K562 (cell line): ENCODE measurements around the gene AAGAB. TPM values are rescaled to one million over a fixed set of nuclear protein-coding genes. Genes with fewer than 3 reads are reported as not detected.

ENCODE experiments used
- ARHGAP35 ChIP-seq: fragments of 450-650 bp; IDR thresholded peaks from 2 replicates; pipeline ENCODE4 v1.6.1; 2018; ENCODE audit not compliant: partially characterized antibody
- DMBX1 ChIP-seq: fragments of 250-450 bp; sonication (Bioruptor Pico); IDR thresholded peaks from 2 replicates; pipeline ENCODE4 v1.8.0; 2022; ENCODE audit warnings: inconsistent platforms, mild to moderate bottlenecking, moderate library complexity, borderline replicate concordance
- HDAC2 ChIP-seq: fragments of 450-650 bp; IDR thresholded peaks from 2 replicates; pipeline ENCODE4 v1.6.1; 2016; ENCODE audit warnings: mild to moderate bottlenecking
- HDAC3 ChIP-seq: fragments of 450-650 bp; IDR thresholded peaks from 2 replicates; pipeline ENCODE4 v1.6.1; 2018; ENCODE audit warnings: borderline replicate concordance, mild to moderate bottlenecking, moderate library complexity; ENCODE audit not compliant: partially characterized antibody
- SMAD1 ChIP-seq: fragments of 150-350 bp; IDR thresholded peaks from 2 replicates; pipeline ENCODE4 v1.6.1; 2014; ENCODE audit warnings: low read length, low read depth; ENCODE audit not compliant: partially characterized antibody
- SMARCC2 ChIP-seq: fragments of 450-650 bp; IDR thresholded peaks from 2 replicates; pipeline ENCODE4 v1.6.1; 2017; ENCODE audit warnings: antibody characterized with exemption, moderate library complexity, mild to moderate bottlenecking, low read depth
- TAF7 ChIP-seq: fragments of 450-650 bp; IDR thresholded peaks from 2 replicates; pipeline ENCODE4 v1.6.1; 2016; ENCODE audit warnings: missing genetic modification characterization, missing compliant biosample characterization
- TARDBP ChIP-seq: fragments of 450-650 bp; IDR thresholded peaks from 2 replicates; pipeline ENCODE4 v1.6.1; 2016
- TRIM28 ChIP-seq: fragments of 450-650 bp; IDR thresholded peaks from 2 replicates; pipeline ENCODE4 v1.6.1; 2017
- ZNF253 ChIP-seq: fragments of 250-450 bp; sonication (Bioruptor Pico); conservative IDR thresholded peaks from 2 replicates; pipeline ENCODE4 v1.6.1; 2021; ENCODE audit warnings: mild to moderate bottlenecking
- ZNF282 ChIP-seq: sonication (generic); formaldehyde crosslinking; IDR thresholded peaks from 2 replicates; pipeline ENCODE4 v1.8.1; 2023; ENCODE audit warnings: missing genetic modification reagents
- ZNF384 ChIP-seq: IDR thresholded peaks from 2 replicates; pipeline ENCODE4 v1.6.1; 2012; ENCODE audit warnings: low read depth, low read length, improper control_type of control experiment
- ZNF436 ChIP-seq: fragments of 250-450, 450-650 bp; sonication (Bioruptor Pico); formaldehyde crosslinking; IDR thresholded peaks from 2 replicates; pipeline ENCODE4 v1.7.0; 2020; ENCODE audit warnings: mild to moderate bottlenecking
- ZNF561 ChIP-seq: fragments of 450-650 bp; formaldehyde crosslinking; conservative IDR thresholded peaks from 2 replicates; pipeline ENCODE4 v1.4.0; 2020; ENCODE audit warnings: mild to moderate bottlenecking, moderate library complexity
- ZNF584 ChIP-seq: fragments of 200-800 bp; sonication (Bioruptor generic); IDR thresholded peaks from 2 replicates; pipeline ENCODE4 v1.6.1; 2016; ENCODE audit warnings: low read depth, mild to moderate bottlenecking, missing genetic modification characterization, missing compliant biosample characterization
- ZNF699 ChIP-seq: fragments of 250-450 bp; sonication (Bioruptor Pico); IDR thresholded peaks from 2 replicates; pipeline ENCODE4 v1.8.0; 2021; ENCODE audit warnings: mild to moderate bottlenecking, moderate library complexity; ENCODE audit not compliant: insufficient replicate concordance
- polyA plus RNA-seq, 8 experiments: library from polyadenylated mRNA; depleted of rRNA in 4 of 8; stranded (reverse) in 5 of 8; unstranded in 3 of 8; fragments of >200 nt; fragmentation: Nextera tagmentation in 2 of 8; fragmentation: Illumina TruSeq in 1 of 8; extraction: Ambion mirVana in 2 of 8; extraction: Trizol in 1 of 8; gene quantifications; 2 replicates each; pipeline versions ENCODE4 v1.2.1 to v1.2.3, GENCODE V29; 2011 to 2014; ENCODE audit warnings: inconsistent platforms in 1 of 8, missing spikeins in 1 of 8
- total RNA-seq, 7 experiments: library from RNA; depleted of rRNA in 6 of 7; stranded (reverse); fragments of >200 nt in 6 of 7; fragmentation: Illumina TruSeq in 2 of 7; extraction: Trizol in 2 of 7; gene quantifications; 2 replicates each; pipeline versions ENCODE4 v1.2.1 to v1.2.3, GENCODE V29; 2011 to 2021; ENCODE audit warnings: low replicate concordance in 1 of 7
- TF ChIP-seq, protein P1 (sequence below): sonication (generic); formaldehyde crosslinking; IDR thresholded peaks from 2 replicates; pipeline ENCODE4 v1.8.0; 2023; ENCODE audit warnings: mild to moderate bottlenecking, missing genetic modification reagents
- TF ChIP-seq, protein P2 (sequence below): sonication (generic); formaldehyde crosslinking; IDR thresholded peaks from 2 replicates; pipeline ENCODE4 v1.8.1; 2023; ENCODE audit warnings: mild to moderate bottlenecking, missing genetic modification reagents
- TF ChIP-seq, protein P3 (sequence below), 2 experiments: fragments of 450-650 bp; IDR thresholded peaks; 2 replicates each; pipeline ENCODE4 v1.6.1; 2018; ENCODE audit warnings: mild to moderate bottlenecking in 2 of 2, low read depth in 1 of 2; ENCODE audit not compliant: partially characterized antibody in 2 of 2
- TF ChIP-seq, protein P4 (sequence below), 2 experiments: fragments of 450-650 bp; conservative IDR thresholded peaks; 2 replicates each; pipeline ENCODE4 v1.6.1; 2017; ENCODE audit warnings: mild to moderate bottlenecking in 2 of 2, moderate library complexity in 2 of 2

Gene AAGAB
- total and polyA plus RNA-seq, 9 of the 15 experiments (the other 6 are each of a cell fraction or from before 2014, with no cell fraction given): 17.8 to 109 (median 58.3) TPM

DNA sequence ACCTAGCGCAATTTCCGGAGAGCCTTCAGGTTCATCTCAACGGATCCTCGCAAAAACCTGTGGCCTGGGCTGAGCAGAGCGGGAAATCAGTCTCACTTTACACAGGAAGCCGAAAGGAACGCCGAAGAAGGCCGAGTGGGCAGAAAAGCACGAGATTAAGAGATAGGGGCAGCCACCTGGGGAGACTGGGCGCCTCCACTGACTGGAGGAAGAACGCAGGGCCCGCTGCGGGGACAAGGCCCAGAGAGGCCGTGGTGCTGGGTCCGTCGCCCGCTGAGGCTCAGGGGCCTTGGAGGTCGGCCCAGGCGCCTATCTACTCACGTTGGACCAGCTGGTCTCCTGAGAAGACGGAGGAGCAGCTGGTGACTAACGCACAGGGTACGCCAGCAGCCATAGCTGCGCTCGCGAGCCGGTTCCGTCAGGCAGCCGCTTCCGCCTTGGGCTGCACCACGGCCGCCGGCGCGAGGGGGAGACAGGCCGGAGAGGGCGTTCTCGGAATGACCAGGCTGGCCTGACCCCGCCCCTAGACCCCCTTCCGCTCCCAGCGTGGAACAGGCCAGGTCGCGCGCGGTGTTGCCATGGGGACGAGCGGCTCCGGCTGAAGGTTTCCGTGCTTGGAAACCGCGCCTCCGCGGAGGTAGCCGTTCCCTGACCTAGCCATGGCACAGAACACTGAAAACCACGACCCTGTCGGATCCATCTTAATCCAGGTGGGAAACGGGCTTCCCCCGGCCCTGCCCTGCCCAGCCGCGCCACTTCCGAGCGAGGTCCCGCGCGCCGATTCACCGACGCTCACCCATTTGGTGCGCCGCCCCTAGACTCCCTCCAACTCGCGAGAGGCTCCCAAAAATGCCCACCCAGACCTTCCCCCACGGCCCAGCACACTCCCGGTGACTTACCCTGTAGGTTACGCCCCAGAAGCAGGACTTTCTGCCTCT lies at the start of gene AAGAB, which contains the start of gene IQCH (continued):
- TF ChIP-seq ZNF561 (CRISPR knock-in tag): no peak
- no peak for TF ChIP-seq ZNF436
- no peak for TF ChIP-seq ZNF699
- TF ChIP-seq, protein P1, sequence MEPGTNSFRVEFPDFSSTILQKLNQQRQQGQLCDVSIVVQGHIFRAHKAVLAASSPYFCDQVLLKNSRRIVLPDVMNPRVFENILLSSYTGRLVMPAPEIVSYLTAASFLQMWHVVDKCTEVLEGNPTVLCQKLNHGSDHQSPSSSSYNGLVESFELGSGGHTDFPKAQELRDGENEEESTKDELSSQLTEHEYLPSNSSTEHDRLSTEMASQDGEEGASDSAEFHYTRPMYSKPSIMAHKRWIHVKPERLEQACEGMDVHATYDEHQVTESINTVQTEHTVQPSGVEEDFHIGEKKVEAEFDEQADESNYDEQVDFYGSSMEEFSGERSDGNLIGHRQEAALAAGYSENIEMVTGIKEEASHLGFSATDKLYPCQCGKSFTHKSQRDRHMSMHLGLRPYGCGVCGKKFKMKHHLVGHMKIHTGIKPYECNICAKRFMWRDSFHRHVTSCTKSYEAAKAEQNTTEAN (CRISPR knock-in tag): no peak
- TF ChIP-seq, protein P2, sequence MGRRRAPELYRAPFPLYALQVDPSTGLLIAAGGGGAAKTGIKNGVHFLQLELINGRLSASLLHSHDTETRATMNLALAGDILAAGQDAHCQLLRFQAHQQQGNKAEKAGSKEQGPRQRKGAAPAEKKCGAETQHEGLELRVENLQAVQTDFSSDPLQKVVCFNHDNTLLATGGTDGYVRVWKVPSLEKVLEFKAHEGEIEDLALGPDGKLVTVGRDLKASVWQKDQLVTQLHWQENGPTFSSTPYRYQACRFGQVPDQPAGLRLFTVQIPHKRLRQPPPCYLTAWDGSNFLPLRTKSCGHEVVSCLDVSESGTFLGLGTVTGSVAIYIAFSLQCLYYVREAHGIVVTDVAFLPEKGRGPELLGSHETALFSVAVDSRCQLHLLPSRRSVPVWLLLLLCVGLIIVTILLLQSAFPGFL (CRISPR knock-in tag): no peak
- TF ChIP-seq, protein P3, sequence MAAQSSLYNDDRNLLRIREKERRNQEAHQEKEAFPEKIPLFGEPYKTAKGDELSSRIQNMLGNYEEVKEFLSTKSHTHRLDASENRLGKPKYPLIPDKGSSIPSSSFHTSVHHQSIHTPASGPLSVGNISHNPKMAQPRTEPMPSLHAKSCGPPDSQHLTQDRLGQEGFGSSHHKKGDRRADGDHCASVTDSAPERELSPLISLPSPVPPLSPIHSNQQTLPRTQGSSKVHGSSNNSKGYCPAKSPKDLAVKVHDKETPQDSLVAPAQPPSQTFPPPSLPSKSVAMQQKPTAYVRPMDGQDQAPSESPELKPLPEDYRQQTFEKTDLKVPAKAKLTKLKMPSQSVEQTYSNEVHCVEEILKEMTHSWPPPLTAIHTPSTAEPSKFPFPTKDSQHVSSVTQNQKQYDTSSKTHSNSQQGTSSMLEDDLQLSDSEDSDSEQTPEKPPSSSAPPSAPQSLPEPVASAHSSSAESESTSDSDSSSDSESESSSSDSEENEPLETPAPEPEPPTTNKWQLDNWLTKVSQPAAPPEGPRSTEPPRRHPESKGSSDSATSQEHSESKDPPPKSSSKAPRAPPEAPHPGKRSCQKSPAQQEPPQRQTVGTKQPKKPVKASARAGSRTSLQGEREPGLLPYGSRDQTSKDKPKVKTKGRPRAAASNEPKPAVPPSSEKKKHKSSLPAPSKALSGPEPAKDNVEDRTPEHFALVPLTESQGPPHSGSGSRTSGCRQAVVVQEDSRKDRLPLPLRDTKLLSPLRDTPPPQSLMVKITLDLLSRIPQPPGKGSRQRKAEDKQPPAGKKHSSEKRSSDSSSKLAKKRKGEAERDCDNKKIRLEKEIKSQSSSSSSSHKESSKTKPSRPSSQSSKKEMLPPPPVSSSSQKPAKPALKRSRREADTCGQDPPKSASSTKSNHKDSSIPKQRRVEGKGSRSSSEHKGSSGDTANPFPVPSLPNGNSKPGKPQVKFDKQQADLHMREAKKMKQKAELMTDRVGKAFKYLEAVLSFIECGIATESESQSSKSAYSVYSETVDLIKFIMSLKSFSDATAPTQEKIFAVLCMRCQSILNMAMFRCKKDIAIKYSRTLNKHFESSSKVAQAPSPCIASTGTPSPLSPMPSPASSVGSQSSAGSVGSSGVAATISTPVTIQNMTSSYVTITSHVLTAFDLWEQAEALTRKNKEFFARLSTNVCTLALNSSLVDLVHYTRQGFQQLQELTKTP (IDR thresholded peaks at IDR 0.05; ENCODE audit: low read depth in 1 of 2, partially characterized antibody in 2 of 2): no peak
- TF ChIP-seq SMAD1: peak; percentile 31
- TF ChIP-seq TARDBP: peak; percentile 60; the same call in 1 of the 2 replicates
- TF ChIP-seq ARHGAP35: no peak
- peak; percentile 48 for TF ChIP-seq HDAC3
- peak; percentile 24; the same call in 1 of the 2 replicates for TF ChIP-seq ZNF384
- no peak for TF ChIP-seq DMBX1 (CRISPR knock-in tag)
- no peak for TF ChIP-seq ZNF584 (CRISPR knock-in tag)
- TF ChIP-seq TRIM28: no peak
- TF ChIP-seq TAF7 (tag): peak; percentile 89
- TF ChIP-seq ZNF282 (CRISPR knock-in tag): no peak
- TF ChIP-seq, protein P4, sequence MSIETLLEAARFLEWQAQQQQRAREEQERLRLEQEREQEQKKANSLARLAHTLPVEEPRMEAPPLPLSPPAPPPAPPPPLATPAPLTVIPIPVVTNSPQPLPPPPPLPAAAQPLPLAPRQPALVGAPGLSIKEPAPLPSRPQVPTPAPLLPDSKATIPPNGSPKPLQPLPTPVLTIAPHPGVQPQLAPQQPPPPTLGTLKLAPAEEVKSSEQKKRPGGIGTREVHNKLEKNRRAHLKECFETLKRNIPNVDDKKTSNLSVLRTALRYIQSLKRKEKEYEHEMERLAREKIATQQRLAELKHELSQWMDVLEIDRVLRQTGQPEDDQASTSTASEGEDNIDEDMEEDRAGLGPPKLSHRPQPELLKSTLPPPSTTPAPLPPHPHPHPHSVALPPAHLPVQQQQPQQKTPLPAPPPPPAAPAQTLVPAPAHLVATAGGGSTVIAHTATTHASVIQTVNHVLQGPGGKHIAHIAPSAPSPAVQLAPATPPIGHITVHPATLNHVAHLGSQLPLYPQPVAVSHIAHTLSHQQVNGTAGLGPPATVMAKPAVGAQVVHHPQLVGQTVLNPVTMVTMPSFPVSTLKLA (conservative IDR thresholded peaks at IDR 0.05): peak; percentile 78 to 91
- TF ChIP-seq ZNF253 (CRISPR knock-in tag): no peak
- TF ChIP-seq SMARCC2: no peak; the same call in 1 of the 2 replicates
- TF ChIP-seq HDAC2: no peak
